Measurements from ENCODE around the gene EPHB1.
"Not testable (repeated sequence)": the region's sequence is repeated elsewhere in the genome, so short reads cannot be mapped to it uniquely, and the experiment has no call there.

Gene EPHB1

DNA sequence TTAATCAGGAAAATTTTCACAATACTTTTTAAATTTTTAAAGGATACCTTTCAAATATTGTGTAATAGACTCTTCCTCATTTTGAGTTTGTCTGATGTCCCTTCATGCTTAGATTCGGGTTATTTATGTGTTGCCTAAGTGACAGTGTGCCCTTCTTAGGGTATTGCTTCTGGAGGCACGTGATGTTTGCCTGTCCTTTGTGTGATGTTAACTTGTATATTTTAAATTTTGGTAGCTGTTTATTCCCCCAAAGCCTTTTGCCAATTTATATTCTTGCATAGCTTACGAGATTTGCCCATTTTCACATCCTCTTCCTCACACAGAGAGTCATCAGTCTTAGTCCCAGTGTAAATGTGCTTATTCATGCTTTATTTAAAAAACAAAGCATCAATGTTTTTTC is 433.1 kb downstream of the EPHB1 start:
- no peak for DNase-seq (ENCODE audit: low read depth)
- TF ChIP-seq, protein P1, sequence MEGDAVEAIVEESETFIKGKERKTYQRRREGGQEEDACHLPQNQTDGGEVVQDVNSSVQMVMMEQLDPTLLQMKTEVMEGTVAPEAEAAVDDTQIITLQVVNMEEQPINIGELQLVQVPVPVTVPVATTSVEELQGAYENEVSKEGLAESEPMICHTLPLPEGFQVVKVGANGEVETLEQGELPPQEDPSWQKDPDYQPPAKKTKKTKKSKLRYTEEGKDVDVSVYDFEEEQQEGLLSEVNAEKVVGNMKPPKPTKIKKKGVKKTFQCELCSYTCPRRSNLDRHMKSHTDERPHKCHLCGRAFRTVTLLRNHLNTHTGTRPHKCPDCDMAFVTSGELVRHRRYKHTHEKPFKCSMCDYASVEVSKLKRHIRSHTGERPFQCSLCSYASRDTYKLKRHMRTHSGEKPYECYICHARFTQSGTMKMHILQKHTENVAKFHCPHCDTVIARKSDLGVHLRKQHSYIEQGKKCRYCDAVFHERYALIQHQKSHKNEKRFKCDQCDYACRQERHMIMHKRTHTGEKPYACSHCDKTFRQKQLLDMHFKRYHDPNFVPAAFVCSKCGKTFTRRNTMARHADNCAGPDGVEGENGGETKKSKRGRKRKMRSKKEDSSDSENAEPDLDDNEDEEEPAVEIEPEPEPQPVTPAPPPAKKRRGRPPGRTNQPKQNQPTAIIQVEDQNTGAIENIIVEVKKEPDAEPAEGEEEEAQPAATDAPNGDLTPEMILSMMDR (IDR thresholded peaks at IDR 0.05; ENCODE audit: low read depth, low read length, missing control alignments), result no peak
- no peak overlapping the region for H3K4me3 ChIP-seq (ENCODE audit: low read depth, low read length)
- in situ Hi-C loops (cut with HindIII; ENCODE audit: low sequenced_read_pairs), result no loop called here

DNA sequence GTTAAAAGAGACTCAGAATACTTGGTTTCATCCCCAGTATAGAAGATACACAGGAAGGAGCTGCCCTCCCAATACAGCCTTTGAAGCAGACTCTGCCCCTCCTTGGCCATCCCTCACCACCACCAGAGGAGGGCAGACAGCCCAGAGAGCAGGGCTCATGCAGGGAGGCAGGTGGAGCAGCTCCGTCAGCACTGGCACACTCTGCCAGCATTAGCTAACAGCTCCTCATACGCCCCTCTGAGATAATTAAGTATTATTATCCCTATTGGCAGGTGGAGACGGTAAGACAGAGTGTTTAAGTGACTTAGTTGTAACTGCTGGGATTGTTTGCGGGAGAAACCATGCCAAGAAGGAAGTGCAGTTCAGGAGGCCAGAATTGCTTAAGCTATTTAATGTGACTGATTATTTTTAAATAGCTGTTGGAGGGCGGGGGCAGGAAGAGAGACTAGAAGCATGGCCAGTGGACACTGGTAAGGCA is 434.0 kb downstream of the EPHB1 start:
- in situ Hi-C loops (cut with HindIII; ENCODE audit: low sequenced_read_pairs), result no loop called here
- no peak for DNase-seq (ENCODE audit: low read depth)
- no peak overlapping the region for H3K4me3 ChIP-seq (ENCODE audit: low read depth, low read length)
- TF ChIP-seq, protein P1 (IDR thresholded peaks at IDR 0.05; ENCODE audit: low read depth, low read length, missing control alignments), result no peak

DNA sequence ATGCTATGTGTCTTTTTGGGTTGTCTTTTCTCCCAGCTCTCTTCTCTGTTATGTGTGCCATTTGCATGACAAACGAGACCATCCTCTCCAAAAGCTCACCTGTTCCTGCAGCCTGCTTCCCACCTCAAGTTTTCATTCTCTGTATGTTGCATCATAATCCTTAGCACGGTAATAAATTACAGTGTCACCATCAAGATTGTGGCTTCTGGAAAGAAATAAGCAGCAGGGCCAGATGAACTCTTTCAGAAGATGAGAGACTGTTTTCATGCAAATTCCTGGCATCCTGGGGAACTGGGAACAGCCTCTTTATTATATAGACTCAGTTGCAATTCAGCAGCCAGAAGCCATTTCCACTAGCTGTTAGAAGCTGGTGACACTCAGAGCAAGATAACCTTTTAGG is 436.7 kb downstream of the EPHB1 start:
- in situ Hi-C loops (cut with HindIII; ENCODE audit: low sequenced_read_pairs), result no loop called here
- no peak for DNase-seq (ENCODE audit: low read depth)
- no peak overlapping the region for H3K4me3 ChIP-seq (ENCODE audit: low read depth, low read length)
- TF ChIP-seq, protein P1 (IDR thresholded peaks at IDR 0.05; ENCODE audit: low read depth, low read length, missing control alignments), result no peak

DNA sequence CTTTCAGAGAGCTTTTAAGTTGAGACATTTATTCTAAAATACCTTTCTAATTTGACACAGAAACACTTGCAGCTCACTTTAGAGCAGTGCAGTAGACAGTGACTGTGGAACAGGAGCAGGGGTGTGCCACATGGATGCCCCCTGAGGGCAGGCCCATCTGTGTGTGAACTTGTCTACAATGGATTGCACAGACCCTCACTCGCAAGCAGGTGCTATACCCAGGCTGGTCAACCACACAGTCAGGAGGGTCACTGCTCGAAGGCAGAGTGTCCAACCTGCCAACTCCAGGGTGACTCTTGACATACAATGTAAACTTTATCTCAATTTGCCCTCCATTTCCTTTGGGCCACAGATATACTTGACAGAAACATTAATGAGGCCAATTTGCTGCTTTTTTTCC is 437.2 kb downstream of the EPHB1 start:
- in situ Hi-C loops (cut with HindIII; ENCODE audit: low sequenced_read_pairs), result no loop called here
- TF ChIP-seq, protein P1 (IDR thresholded peaks at IDR 0.05; ENCODE audit: low read depth, low read length, missing control alignments), result no peak
- H3K4me3 ChIP-seq (ENCODE audit: low read depth, low read length), result no peak overlapping the region
- DNase-seq (ENCODE audit: low read depth), result no peak

DNA sequence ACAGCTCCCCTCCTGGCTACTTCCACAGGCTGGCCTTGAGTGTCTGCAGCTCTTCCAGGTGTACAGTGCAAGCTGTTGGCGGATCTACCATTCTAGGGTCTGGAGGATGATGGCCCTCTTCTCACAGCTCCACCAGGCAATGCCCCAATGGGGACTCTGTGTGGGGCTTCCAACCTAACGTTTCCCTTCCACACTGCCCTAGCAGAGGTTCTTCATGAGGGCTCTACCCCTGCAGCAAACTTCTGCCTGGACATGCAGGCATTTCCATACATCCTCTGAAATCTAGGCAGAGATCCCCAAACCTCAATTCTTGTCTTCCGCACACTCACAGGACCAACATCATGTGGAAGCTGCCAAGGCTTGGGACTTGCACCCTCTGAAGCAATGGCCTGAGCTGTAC is 438.4 kb downstream of the EPHB1 start:
- H3K4me3 ChIP-seq (ENCODE audit: low read depth, low read length); DNase-seq (ENCODE audit: low read depth); in situ Hi-C loops (cut with HindIII; ENCODE audit: low sequenced_read_pairs): not testable (repeated sequence)

DNA sequence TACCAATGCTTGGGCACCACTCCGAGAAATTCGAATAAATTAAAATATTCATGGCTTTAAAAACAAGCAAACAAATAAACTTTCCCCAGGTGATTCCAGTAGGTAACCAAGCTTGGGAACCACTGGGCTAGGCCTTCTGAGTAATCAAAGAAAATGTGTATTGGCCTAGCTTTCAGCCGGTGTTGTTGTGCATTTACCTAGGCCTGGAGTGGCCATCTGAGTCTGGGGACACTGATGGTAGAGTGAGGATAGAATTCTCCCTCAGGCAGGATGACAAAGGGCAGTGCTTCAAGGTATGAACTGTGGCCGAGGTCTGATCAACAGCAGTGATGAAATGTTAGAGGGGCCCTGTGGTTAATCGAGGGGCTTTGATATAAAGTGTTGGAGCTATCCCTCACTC is 440.5 kb downstream of the EPHB1 start:
- TF ChIP-seq, protein P1 (IDR thresholded peaks at IDR 0.05; ENCODE audit: low read depth, low read length, missing control alignments), result no peak
- in situ Hi-C loops (cut with HindIII; ENCODE audit: low sequenced_read_pairs), result no loop called here
- H3K4me3 ChIP-seq (ENCODE audit: low read depth, low read length), result no peak overlapping the region
- DNase-seq (ENCODE audit: low read depth), result no peak

DNA sequence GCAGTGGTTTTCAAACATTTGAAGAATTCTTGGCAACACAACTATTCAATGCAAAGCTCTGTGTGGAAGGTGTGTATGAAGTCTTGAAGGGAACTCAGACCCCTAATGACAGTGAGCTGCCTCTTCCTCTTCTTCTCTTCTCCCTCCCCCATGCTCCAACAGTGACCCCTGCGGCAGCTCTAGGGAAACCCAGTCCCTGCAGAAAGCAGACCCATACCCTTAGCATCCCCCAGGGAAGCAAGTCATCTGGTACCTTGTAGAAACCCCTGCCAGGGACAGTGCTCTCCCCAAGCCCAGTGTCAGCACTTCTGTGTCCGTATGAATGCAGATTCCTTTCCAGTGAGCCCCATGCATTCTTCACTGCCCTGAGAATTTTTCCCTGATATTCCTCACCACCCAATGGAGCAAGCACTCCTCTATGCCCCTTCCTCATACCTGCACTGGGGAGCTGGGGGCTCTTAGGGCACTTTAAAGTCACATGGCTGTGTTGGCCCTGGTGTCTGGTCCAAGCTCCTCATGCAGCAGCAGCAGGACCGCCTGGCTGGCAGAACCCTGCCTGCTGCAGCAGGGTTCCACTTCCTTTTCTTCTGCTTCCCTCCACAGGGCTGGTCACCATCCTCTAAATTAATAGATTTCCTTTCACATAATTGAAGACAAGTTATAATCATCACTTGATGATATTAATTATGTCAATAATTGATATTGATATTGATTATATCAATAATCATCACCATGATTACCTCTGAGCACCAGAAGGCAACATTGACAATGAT is 442.5 kb downstream of the EPHB1 start:
- in situ Hi-C loops (cut with HindIII; ENCODE audit: low sequenced_read_pairs), result no loop called here
- TF ChIP-seq, protein P1 (IDR thresholded peaks at IDR 0.05; ENCODE audit: low read depth, low read length, missing control alignments), result no peak
- H3K4me3 ChIP-seq (ENCODE audit: low read depth, low read length), result no peak overlapping the region
- no peak for DNase-seq (ENCODE audit: low read depth)
